ENCODE measurements around the gene SETD1A. TPM values are rescaled to one million over a fixed set of nuclear protein-coding genes. Genes with fewer than 3 reads are reported as not detected.

Gene SETD1A
- total and polyA plus RNA-seq, 9 of the 15 experiments (the other 6 are each of a cell fraction or from before 2014, with no cell fraction given): 0.08 to 36.0 (median 4.2) TPM

GRCh38 chr16:30992931-30993816 lies 35.6 kb downstream of the SETD1A start (continued):
- TF ChIP-seq, protein P1, sequence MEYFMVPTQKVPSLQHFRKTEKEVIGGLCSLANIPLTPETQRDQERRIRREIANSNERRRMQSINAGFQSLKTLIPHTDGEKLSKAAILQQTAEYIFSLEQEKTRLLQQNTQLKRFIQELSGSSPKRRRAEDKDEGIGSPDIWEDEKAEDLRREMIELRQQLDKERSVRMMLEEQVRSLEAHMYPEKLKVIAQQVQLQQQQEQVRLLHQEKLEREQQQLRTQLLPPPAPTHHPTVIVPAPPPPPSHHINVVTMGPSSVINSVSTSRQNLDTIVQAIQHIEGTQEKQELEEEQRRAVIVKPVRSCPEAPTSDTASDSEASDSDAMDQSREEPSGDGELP (CRISPR knock-in tag; IDR thresholded peaks at IDR 0.05; ENCODE audit: borderline replicate concordance): no peak; the same call in 1 of the 2 replicates
- TF ChIP-seq CBFA2T3 (IDR thresholded peaks at IDR 0.05) (no peak), ZNF263 (CRISPR knock-in tag; IDR thresholded peaks at IDR 0.05; ENCODE audit: borderline replicate concordance) (no peak), TSC22D4 (tag; IDR thresholded peaks at IDR 0.05) (no peak)
- TF ChIP-seq, protein P2, sequence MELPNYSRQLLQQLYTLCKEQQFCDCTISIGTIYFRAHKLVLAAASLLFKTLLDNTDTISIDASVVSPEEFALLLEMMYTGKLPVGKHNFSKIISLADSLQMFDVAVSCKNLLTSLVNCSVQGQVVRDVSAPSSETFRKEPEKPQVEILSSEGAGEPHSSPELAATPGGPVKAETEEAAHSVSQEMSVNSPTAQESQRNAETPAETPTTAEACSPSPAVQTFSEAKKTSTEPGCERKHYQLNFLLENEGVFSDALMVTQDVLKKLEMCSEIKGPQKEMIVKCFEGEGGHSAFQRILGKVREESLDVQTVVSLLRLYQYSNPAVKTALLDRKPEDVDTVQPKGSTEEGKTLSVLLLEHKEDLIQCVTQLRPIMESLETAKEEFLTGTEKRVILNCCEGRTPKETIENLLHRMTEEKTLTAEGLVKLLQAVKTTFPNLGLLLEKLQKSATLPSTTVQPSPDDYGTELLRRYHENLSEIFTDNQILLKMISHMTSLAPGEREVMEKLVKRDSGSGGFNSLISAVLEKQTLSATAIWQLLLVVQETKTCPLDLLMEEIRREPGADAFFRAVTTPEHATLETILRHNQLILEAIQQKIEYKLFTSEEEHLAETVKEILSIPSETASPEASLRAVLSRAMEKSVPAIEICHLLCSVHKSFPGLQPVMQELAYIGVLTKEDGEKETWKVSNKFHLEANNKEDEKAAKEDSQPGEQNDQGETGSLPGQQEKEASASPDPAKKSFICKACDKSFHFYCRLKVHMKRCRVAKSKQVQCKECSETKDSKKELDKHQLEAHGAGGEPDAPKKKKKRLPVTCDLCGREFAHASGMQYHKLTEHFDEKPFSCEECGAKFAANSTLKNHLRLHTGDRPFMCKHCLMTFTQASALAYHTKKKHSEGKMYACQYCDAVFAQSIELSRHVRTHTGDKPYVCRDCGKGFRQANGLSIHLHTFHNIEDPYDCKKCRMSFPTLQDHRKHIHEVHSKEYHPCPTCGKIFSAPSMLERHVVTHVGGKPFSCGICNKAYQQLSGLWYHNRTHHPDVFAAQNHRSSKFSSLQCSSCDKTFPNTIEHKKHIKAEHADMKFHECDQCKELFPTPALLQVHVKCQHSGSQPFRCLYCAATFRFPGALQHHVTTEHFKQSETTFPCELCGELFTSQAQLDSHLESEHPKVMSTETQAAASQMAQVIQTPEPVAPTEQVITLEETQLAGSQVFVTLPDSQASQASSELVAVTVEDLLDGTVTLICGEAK (IDR thresholded peaks at IDR 0.05): no peak
- TF ChIP-seq, protein P2 (CRISPR knock-in tag; IDR thresholded peaks at IDR 0.05): no peak
- TF ChIP-seq, protein P3, sequence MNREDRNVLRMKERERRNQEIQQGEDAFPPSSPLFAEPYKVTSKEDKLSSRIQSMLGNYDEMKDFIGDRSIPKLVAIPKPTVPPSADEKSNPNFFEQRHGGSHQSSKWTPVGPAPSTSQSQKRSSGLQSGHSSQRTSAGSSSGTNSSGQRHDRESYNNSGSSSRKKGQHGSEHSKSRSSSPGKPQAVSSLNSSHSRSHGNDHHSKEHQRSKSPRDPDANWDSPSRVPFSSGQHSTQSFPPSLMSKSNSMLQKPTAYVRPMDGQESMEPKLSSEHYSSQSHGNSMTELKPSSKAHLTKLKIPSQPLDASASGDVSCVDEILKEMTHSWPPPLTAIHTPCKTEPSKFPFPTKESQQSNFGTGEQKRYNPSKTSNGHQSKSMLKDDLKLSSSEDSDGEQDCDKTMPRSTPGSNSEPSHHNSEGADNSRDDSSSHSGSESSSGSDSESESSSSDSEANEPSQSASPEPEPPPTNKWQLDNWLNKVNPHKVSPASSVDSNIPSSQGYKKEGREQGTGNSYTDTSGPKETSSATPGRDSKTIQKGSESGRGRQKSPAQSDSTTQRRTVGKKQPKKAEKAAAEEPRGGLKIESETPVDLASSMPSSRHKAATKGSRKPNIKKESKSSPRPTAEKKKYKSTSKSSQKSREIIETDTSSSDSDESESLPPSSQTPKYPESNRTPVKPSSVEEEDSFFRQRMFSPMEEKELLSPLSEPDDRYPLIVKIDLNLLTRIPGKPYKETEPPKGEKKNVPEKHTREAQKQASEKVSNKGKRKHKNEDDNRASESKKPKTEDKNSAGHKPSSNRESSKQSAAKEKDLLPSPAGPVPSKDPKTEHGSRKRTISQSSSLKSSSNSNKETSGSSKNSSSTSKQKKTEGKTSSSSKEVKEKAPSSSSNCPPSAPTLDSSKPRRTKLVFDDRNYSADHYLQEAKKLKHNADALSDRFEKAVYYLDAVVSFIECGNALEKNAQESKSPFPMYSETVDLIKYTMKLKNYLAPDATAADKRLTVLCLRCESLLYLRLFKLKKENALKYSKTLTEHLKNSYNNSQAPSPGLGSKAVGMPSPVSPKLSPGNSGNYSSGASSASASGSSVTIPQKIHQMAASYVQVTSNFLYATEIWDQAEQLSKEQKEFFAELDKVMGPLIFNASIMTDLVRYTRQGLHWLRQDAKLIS (CRISPR knock-in tag; IDR thresholded peaks at IDR 0.05): no peak
- TF ChIP-seq, protein P4, sequence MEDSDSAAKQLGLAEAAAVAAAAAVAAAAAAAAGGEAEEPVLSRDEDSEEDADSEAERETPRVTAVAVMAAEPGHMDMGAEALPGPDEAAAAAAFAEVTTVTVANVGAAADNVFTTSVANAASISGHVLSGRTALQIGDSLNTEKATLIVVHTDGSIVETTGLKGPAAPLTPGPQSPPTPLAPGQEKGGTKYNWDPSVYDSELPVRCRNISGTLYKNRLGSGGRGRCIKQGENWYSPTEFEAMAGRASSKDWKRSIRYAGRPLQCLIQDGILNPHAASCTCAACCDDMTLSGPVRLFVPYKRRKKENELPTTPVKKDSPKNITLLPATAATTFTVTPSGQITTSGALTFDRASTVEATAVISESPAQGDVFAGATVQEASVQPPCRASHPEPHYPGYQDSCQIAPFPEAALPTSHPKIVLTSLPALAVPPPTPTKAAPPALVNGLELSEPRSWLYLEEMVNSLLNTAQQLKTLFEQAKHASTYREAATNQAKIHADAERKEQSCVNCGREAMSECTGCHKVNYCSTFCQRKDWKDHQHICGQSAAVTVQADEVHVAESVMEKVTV (CRISPR knock-in tag; IDR thresholded peaks at IDR 0.05): no peak
